Endothelial cell of umbilical vein (primary cell): Measurements from ENCODE around the gene MMS19. TPM values are rescaled to one million over a fixed set of nuclear protein-coding genes. Genes with fewer than 3 reads are reported as not detected.

Experiments used
- BruUV-seq: library from RNA; stranded (reverse); fragments of 400-500 nt; replicated peaks from 2 replicates; lab custom pipeline; 2021; lab: Mats Ljungman, UMichigan
- CTCF ChIA-PET: fragments of 300-600, 350-600 bp; sonication (Branson Sonifier 250); formaldehyde crosslinking; loops from one replicate; lab custom pipeline; 2021; ENCODE audit warnings: antibody characterized with exemption, inconsistent platforms; lab: Charles Lee
- POLR2A ChIA-PET: fragments of 300-600, 350-600 bp; sonication (Branson Sonifier 250); formaldehyde crosslinking; loops from one replicate; lab custom pipeline; 2021; ENCODE audit warnings: antibody characterized with exemption, inconsistent platforms; lab: Charles Lee
- DNase-seq: peaks from one replicate; pipeline ENCODE4 v3.0.0-alpha.2; 2011; ENCODE audit warnings: low read depth, low spot score
- FAIRE-seq: peaks from 2 replicates; lab custom pipeline; 2011; peaks lifted over from hg19 to GRCh38; lab: Jason Lieb, UNC
- H2AFZ ChIP-seq: 2 replicates; pipeline ENCODE4 v1.6.0; 2012; ENCODE audit warnings: low read depth, low read length, control low read depth, inconsistent platforms
- H3K27ac ChIP-seq: 2 replicates; pipeline ENCODE4 v1.5.1; 2011; ENCODE audit warnings: low read depth, mild to moderate bottlenecking, control low read depth, low read length, moderate library complexity; ENCODE audit not compliant: insufficient read depth
- H3K27me3 ChIP-seq, 2 experiments: 2 replicates each; pipeline versions ENCODE4 v1.6.0 to v1.6.1; 2011; ENCODE audit warnings: low read length in 2 of 2, mixed read lengths in 1 of 2; ENCODE audit not compliant: control insufficient read depth in 2 of 2, insufficient read depth in 2 of 2
- H3K36me3 ChIP-seq, 2 experiments: 2 replicates in 1 of 2; 3 replicates in 1 of 2; pipeline ENCODE4 v1.5.1; 2011; ENCODE audit warnings: low read length in 2 of 2, mild to moderate bottlenecking in 1 of 2, moderate library complexity in 1 of 2; ENCODE audit not compliant: control insufficient read depth in 2 of 2, insufficient read depth in 2 of 2; ENCODE audit errors: extremely low read depth in 1 of 2
- H3K4me1 ChIP-seq: 3 replicates; pipeline ENCODE4 v1.5.1; 2011; ENCODE audit warnings: mild to moderate bottlenecking, low read length; ENCODE audit not compliant: control insufficient read depth, insufficient read depth; ENCODE audit errors: extremely low read depth
- H3K4me2 ChIP-seq: 2 replicates; pipeline ENCODE4 v1.6.1; 2011; ENCODE audit warnings: low read length, control low read depth, mixed read lengths; ENCODE audit not compliant: insufficient read depth
- H3K4me3 ChIP-seq, 3 experiments: fragments of 200-600 bp in 1 of 3; sonication (generic), shearing (Covaris generic) in 1 of 3; replicated peaks in 1 of 3; 2 replicates each; pipeline ENCODE4 v1.5.1; 2011 to 2016; ENCODE audit warnings: control low read depth in 3 of 3, low read length in 3 of 3, mild to moderate bottlenecking in 2 of 3, inconsistent platforms in 1 of 3, low read depth in 1 of 3, moderate library complexity in 1 of 3; ENCODE audit not compliant: insufficient read depth in 1 of 3
- H3K79me2 ChIP-seq: 2 replicates; pipeline ENCODE4 v1.6.0; 2012; ENCODE audit warnings: low read length, inconsistent platforms; ENCODE audit not compliant: control insufficient read depth, insufficient read depth
- H3K9ac ChIP-seq: replicated peaks from 2 replicates; pipeline ENCODE3; 2011; ENCODE audit warnings: low read length, control low read depth; ENCODE audit not compliant: insufficient read depth; ENCODE audit errors: extremely low read depth
- H3K9me1 ChIP-seq: replicated peaks from 3 replicates; pipeline ENCODE4 v1.6.0; 2011; ENCODE audit warnings: mild to moderate bottlenecking, low read length; ENCODE audit not compliant: control insufficient read depth, insufficient read depth; ENCODE audit errors: extremely low read depth
- H3K9me3 ChIP-seq: replicated peaks from 2 replicates; pipeline ENCODE4 v1.5.1; 2012; ENCODE audit warnings: low read length, inconsistent platforms; ENCODE audit not compliant: control insufficient read depth, insufficient read depth
- H4K20me1 ChIP-seq: replicated peaks from 2 replicates; pipeline ENCODE3; 2011; ENCODE audit warnings: mild to moderate bottlenecking, low read length; ENCODE audit not compliant: control insufficient read depth, insufficient read depth; ENCODE audit errors: extremely low read depth
- CTCF ChIP-seq, 2 donors: IDR thresholded peaks; 1 replicate in 1 of 2; 2 replicates in 1 of 2; pipeline ENCODE4 v1.5.1; 2011; ENCODE audit warnings: low read length in 2 of 2, mild to moderate bottlenecking in 2 of 2, moderate library complexity in 2 of 2, control low read depth in 1 of 2, inconsistent platforms in 1 of 2, low read depth in 1 of 2; ENCODE audit not compliant: insufficient read depth in 1 of 2; ENCODE audit errors: extremely low read depth in 1 of 2
- FOS ChIP-seq: IDR thresholded peaks from 2 replicates; pipeline ENCODE4 v1.6.1; 2011; ENCODE audit warnings: mild to moderate bottlenecking, low read length, moderate library complexity, borderline replicate concordance; ENCODE audit not compliant: insufficient read depth
- JUN ChIP-seq: IDR thresholded peaks from 2 replicates; pipeline ENCODE4 v1.6.1; 2011; ENCODE audit warnings: borderline replicate concordance, low read depth; ENCODE audit not compliant: insufficient read length, insufficient read depth
- POLR2A ChIP-seq: IDR thresholded peaks from 2 replicates; pipeline ENCODE4 v1.6.1; 2012; ENCODE audit warnings: low read depth, mild to moderate bottlenecking, control low read depth, low read length
- dilution Hi-C: fragments of 300-500 bp; cut with MboI; formaldehyde crosslinking; loops from one replicate; pipeline ENCODE4 v1.15.0; 2019; ENCODE audit warnings: low sequenced_read_pairs; ENCODE audit not compliant: extremely low pct_ligation_motif_present
- intact Hi-C: fragments of 100-400 bp; cut with micrococcal nuclease; formaldehyde crosslinking; loops from one replicate; pipeline ENCODE4 v1.10.0; 2022
- polyA plus RNA-seq, 4 experiments: library from polyadenylated mRNA; depleted of rRNA in 3 of 4; stranded (reverse) in 3 of 4; unstranded in 1 of 4; fragments of >200 nt; gene quantifications; 2 replicates each; pipeline versions ENCODE4 v1.2.1 to v1.2.3, GENCODE V29; 2011 to 2012; ENCODE audit warnings: missing spikeins in 1 of 4
- total RNA-seq: library from RNA; stranded (reverse); gene quantifications from 2 replicates; pipeline ENCODE4 v1.2.3, GENCODE V29; 2021

The MMS19 gene
- total and polyA plus RNA-seq, 2 donors (not counting 3 experiments of a cell fraction or from before 2014, with no cell fraction given): 95.2 to 123 TPM

- intact Hi-C loops: no loop called here
- no peak overlapping the region for H3K27ac ChIP-seq
- H3K4me3 ChIP-seq: no peak overlapping the region
Observed at GRCh38 chr10:97519342-97519741, 21.1 kb upstream of the MMS19 start.

More at GRCh38 chr10:97519342-97519741, 21.1 kb upstream of the MMS19 start:
- Histone ChIP-seq H3K27me3 (no peaks in the 10 kb centered on the region), H2AFZ (no peak overlapping the region), H4K20me1 (no peaks in the 10 kb centered on the region), H3K9me3 (no peaks in the 10 kb centered on the region), H3K9ac (no peak overlapping the region), H3K79me2 (peaks cover 11% of the 10 kb centered on the region), H3K4me1 (peaks cover 28% of the 10 kb centered on the region), H3K4me2 (no peak overlapping the region), H3K9me1 (no peaks in the 10 kb centered on the region), H3K36me3 (no peaks in the 10 kb centered on the region)
- POLR2A ChIA-PET: no interaction called here
- no TSS peak for BruUV-seq
- dilution Hi-C loops: no loop called here
- no peak for TF ChIP-seq CTCF (IDR thresholded peaks at IDR 0.05; ENCODE audit: extremely low read depth in 1 of 2, insufficient read depth in 1 of 2, low read depth in 1 of 2, low read length in 2 of 2)
- TF ChIP-seq JUN: no peak
- TF ChIP-seq FOS: no peak
- no peak for TF ChIP-seq POLR2A
- DNase-seq (no peak), FAIRE-seq (no peak)
- CTCF ChIA-PET: interaction anchor here (1.2 to 2.9 kb wide), 2 partner anchors 15 to 94 kb away, joined by 3 to 28 read pairs; no protein-coding TSS in a partner anchor
